HepG2 (cell line): ENCODE data around the gene YWHAB. TPM values are rescaled to one million over a fixed set of nuclear protein-coding genes. Genes with fewer than 3 reads are reported as not detected.

Experiments used
- CCDC6 ChIP-seq: sonication (generic); formaldehyde crosslinking; IDR thresholded peaks from 2 replicates; pipeline ENCODE4 v1.8.1; 2022; ENCODE audit warnings: mild to moderate bottlenecking, missing genetic modification reagents, moderate library complexity
- FUBP1 ChIP-seq: sonication (generic); formaldehyde crosslinking; IDR thresholded peaks from 2 replicates; pipeline ENCODE4 v1.5.1; 2020; ENCODE audit warnings: missing genetic modification reagents, mild to moderate bottlenecking, borderline replicate concordance
- HNF1A ChIP-seq, 2 experiments: sonication (generic) in 1 of 2; formaldehyde crosslinking in 1 of 2; IDR thresholded peaks; 2 replicates each; pipeline versions ENCODE4 v1.4.0 to v1.6.1; 2016 to 2020; ENCODE audit warnings: borderline replicate concordance in 1 of 2, low read depth in 1 of 2, mild to moderate bottlenecking in 1 of 2, missing genetic modification reagents in 1 of 2
- MZF1 ChIP-seq: sonication (generic); formaldehyde crosslinking; IDR thresholded peaks from 2 replicates; pipeline ENCODE4 v1.8.1; 2023; ENCODE audit warnings: mild to moderate bottlenecking, missing genetic modification reagents, borderline replicate concordance
- NFIB ChIP-seq: sonication (generic); formaldehyde crosslinking; IDR thresholded peaks from 2 replicates; pipeline ENCODE4 v1.9.0; 2021; ENCODE audit warnings: missing genetic modification reagents, mild to moderate bottlenecking, borderline replicate concordance
- RAD51 ChIP-seq: fragments of 450-650 bp; IDR thresholded peaks from 2 replicates; pipeline ENCODE4 v1.6.1; 2016; ENCODE audit warnings: borderline replicate concordance
- SKIL ChIP-seq: sonication (generic); formaldehyde crosslinking; IDR thresholded peaks from 2 replicates; pipeline ENCODE4 v1.8.0; 2022; ENCODE audit warnings: missing genetic modification reagents, mild to moderate bottlenecking, moderate library complexity, borderline replicate concordance
- TOPORS ChIP-seq: sonication (generic); formaldehyde crosslinking; IDR thresholded peaks from 2 replicates; pipeline ENCODE4 v1.8.0; 2023; ENCODE audit warnings: mild to moderate bottlenecking, missing genetic modification reagents
- ZNF318 ChIP-seq: sonication (generic); formaldehyde crosslinking; IDR thresholded peaks from 2 replicates; pipeline ENCODE4 v1.4.0; 2020; ENCODE audit warnings: mild to moderate bottlenecking, missing genetic modification reagents
- ZSCAN21 ChIP-seq: sonication (generic); formaldehyde crosslinking; IDR thresholded peaks from 2 replicates; pipeline ENCODE4 v1.8.0; 2022; ENCODE audit warnings: mild to moderate bottlenecking, missing genetic modification reagents, moderate library complexity, borderline replicate concordance
- polyA plus RNA-seq, 8 experiments: library from polyadenylated mRNA; depleted of rRNA in 3 of 8; stranded (reverse) in 7 of 8; unstranded in 1 of 8; fragments of >200 nt; fragmentation: Illumina TruSeq in 4 of 8; extraction: Trizol in 4 of 8; gene quantifications; 2 replicates each; pipeline versions ENCODE4 v1.2.1 to v1.2.3, GENCODE V29; 2011 to 2016; ENCODE audit warnings: low read depth in 4 of 8, missing spikeins in 1 of 8, mixed read lengths in 1 of 8; ENCODE audit not compliant: insufficient read depth in 1 of 8
- total RNA-seq, 5 experiments: library from RNA; depleted of rRNA; stranded (reverse); fragments of >200 nt; fragmentation: Illumina TruSeq; extraction: Trizol; gene quantifications; 2 replicates each; pipeline ENCODE4 v1.2.3, GENCODE V29; 2016; ENCODE audit warnings: low read depth in 1 of 5

Gene YWHAB
- total and polyA plus RNA-seq, 2 of the 13 experiments (the other 11 are each of a cell fraction or from before 2014, with no cell fraction given): 77.2 to 121 TPM

GRCh38 chr20:44911264-44911921 is 25.9 kb downstream of the YWHAB start (continued):
- no peak for TF ChIP-seq SKIL (CRISPR knock-in tag)
- no peak for TF ChIP-seq NFIB
- TF ChIP-seq ZSCAN21: 0 out of 2 replicates have a peak, but pooled peaks have one; percentile 16
- peak; percentile 57; the same call in 1 of the 2 replicates for TF ChIP-seq FUBP1 (CRISPR knock-in tag)
- TF ChIP-seq RAD51: no peak
- no peak for TF ChIP-seq HNF1A (IDR thresholded peaks at IDR 0.05; ENCODE audit: low read depth)
- peak; percentile 5; the same call in 1 of the 2 replicates for TF ChIP-seq HNF1A (CRISPR knock-in tag; IDR thresholded peaks at IDR 0.05; ENCODE audit: borderline replicate concordance)
- TF ChIP-seq ZNF318: no peak
- TF ChIP-seq CCDC6 (CRISPR knock-in tag): no peak; the same call in 1 of the 2 replicates
- no peak for TF ChIP-seq MZF1 (CRISPR knock-in tag)
- peak; percentile 8; the same call in 1 of the 2 replicates for TF ChIP-seq TOPORS (CRISPR knock-in tag)
